GM19324 (cell line): Measurements from ENCODE around the gene CDCP2.
"Not testable (repeated sequence)": the region's sequence is repeated elsewhere in the genome, so short reads cannot be mapped to it uniquely, and the experiment has no call there.

Experiments
- ATAC-seq: cut with Tn5 transposase; IDR thresholded peaks from one replicate; pipeline ENCODE4 v1.9.1; 2021; ENCODE audit warnings: mild to moderate bottlenecking, moderate library complexity; ENCODE audit not compliant: unreplicated experiment, low FRiP score

CDCP2 gene

GRCh38 chr1:54168206-54168965 is 15.6 kb upstream of the CDCP2 start:
- ATAC-seq, result no peak

- ATAC-seq, result no peak
Observed at GRCh38 chr1:54167422-54168139, 14.8 kb upstream of the CDCP2 start.

DNA sequence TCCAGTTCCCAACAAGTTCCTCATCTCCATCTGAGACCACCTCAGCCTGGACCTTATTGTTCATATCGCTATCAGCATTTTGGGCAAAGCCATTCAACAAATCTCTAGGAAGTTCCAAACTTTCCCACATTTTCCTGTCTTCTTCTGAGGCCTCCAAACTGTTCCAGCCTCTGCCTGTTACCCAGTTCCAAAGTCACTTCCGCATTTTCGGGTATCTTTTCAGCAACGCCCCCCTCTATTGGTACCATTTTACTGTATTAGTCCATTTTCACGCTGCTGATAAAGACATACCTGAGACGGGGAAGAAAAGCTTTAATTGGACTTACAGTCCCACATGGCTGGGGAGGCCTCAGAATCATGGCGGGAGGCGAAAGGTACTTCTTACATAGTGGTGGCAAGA is 13.6 kb upstream of the CDCP2 start:
- ATAC-seq, result not testable (repeated sequence)

DNA sequence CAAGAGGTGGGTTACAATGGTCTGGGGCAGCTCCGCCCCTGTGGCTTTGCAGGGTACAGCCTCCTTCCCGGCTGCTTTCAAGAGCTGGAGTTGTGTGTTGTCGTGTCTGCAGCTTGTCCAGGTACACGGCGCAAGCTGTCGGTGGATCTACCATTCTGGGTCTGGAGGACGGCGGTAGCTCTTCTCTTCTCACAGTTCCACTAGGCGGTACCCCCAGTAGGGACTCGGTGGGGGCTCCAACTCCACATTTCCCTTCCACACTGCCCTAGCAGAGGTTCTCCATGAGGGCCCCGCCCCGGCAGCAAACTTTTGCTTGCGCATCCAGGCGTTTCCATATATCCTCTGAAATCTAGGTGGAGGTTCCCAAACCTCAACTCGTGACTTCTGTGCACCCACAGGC is 12.3 kb upstream of the CDCP2 start:
- no peak for ATAC-seq

- no peak for ATAC-seq
Observed at GRCh38 chr1:54163573-54163972, 10.8 kb upstream of the CDCP2 start.

GRCh38 chr1:54163051-54163450 is 10.3 kb upstream of the CDCP2 start:
- no peak for ATAC-seq

DNA sequence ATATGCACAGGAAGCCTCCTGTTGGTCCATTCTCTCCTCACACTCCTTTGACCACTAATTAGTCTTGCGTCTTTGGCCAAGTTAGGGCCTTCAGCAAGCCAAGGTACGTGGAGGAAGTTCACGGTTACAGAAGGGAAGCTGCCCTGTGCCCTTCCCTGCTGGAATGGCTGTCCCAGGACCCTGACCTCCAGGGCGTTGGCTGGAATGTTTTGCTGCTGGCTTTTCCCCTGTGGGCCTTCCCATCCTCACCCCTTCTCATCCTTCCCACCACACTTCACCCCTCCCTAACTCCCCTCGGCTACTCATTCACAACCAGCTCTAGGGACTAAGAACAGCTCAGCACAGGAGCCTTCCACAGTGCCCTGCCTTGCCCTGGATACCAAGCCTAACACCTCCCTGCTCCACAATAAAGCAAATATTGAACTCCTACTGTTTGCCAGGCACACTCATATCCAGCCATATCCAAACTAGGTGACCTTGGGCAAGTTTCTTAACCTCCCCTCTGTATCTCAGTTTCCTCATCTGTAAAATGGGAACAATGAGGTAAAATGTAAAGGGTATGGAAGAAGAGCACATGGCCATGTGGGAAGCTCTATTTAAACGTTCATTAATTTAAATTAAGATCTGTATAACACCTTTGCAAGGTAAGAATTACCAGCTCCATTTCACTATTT is 8.8 kb upstream of the CDCP2 start:
- no peak for ATAC-seq

DNA sequence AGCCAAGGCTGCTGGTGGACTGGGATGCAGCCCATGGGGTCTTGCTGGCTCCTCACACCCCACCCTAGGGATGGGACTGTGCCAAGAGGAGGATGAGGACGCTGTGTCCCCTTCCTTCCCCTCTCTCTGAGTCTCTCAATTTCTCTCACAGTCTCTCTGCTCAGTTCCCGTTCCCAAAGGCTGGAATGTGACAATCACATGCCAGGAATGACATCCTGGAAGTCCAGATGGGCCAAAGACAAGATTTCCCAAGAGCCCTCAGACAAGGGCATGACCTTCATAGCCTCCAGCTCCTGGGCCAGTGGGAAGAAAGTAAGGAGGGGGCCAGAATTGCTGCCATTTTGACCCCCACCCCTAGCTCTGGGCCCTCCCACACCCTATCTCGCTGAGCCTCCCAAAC is 7.6 kb upstream of the CDCP2 start:
- no peak for ATAC-seq

GRCh38 chr1:54159733-54160316 is 7.0 kb upstream of the CDCP2 start:
- no peak for ATAC-seq

DNA sequence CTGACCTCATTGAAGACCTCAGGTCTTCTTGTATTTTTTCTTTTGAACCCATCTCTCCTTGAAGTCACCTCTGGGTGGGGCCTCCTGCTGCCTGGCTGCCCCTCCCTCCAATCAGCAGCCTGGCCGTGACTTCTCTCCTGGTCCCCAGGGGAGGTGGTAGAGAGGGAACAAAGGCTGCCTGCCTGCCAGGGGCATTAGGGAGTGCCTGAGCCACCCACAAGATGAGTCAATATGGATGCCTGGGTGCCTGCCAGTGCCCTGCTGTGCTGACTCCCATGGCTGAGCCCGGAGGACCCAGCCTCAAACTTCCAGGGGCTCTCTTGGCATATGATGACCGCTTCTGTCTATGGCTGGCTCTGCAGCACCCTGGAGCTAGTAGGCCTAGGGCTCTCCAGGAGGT is 5.3 kb upstream of the CDCP2 start:
- no peak for ATAC-seq

GRCh38 chr1:54157401-54157800 is 4.6 kb upstream of the CDCP2 start:
- no peak for ATAC-seq

DNA sequence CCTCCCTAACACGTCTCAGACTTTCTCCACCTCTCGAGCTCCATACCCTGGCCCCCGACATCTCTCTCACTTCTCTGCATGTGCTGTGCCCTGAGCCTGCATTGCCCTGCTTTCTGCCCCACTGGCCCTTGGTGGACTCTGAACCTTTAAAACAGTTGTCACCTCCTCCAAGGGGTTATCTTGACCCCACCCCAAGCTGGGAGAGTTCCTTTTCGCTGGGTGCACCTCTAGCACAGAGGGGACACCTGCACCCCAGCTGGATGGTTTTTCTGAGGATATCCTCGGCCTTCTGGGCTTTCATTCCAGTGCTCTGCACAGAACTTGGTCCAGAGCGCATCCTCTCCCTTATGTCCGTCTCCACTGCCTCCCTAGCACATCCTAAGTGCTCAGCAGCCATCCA is 4.2 kb upstream of the CDCP2 start:
- no peak for ATAC-seq

DNA sequence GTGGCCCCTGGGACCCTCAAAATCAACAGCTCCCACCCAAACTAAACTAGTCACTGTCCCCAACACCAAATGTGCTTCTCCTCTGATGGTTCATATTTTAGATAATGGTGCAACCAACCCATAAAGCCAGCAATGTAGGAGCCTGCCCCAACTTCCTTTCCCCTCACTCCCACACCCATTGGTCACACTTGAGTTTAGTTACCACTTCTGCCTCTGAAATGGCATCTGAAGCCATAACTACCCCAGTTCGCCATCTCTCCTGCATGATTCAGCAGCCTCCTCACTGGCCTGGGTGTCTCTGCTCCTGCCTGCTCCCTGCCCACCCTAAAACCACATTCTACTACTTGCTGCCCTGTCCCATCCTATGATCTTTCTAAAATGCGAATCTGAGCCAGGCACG is 3.4 kb upstream of the CDCP2 start:
- no peak for ATAC-seq

GRCh38 chr1:54153535-54154439 is 987 bp upstream of the CDCP2 start:
- ATAC-seq, result no peak

DNA sequence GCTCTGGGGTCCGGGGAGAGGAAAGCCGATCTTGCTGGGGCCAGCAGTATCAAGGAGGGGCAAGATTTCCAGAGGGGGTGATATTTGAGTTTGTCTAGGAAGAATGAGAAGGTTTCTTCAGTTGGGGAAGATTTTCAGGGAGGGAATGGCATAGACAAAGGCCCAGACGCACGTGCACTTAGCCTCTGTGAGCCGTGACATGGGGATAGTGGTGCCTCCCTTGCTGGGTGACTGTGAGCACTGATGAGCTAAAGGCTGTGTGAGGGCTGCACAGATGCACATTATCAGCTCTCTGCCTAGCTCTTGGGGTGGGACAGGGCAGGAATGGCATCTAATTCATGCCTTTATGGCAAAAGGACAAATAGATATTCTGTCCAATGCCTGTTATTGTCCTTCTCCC is 1.8 kb downstream of the CDCP2 start:
- ATAC-seq, result no peak

DNA sequence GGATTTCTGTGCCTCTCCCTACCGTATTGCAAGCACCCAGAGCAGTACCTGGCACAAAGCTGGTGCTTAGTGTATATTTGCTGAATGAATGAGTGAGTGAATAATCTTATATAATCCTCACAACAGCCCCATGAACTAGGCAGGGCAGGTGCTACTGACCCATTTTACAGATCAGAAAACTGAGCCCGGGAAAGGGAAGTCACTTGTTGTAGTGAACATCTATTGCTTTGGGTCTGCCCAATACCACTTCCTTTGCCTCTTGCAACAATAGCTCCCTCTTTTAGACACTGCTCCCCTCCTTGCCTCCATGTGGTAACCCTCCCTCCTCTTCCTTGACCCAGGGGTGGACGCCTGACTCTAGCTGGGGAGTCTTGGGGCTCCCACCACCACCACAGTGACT is 3.1 kb downstream of the CDCP2 start:
- ATAC-seq, result no peak

- ATAC-seq, result no peak
Observed at GRCh38 chr1:54144366-54144765, 8.4 kb downstream of the CDCP2 start.

- ATAC-seq, result no peak
Observed at GRCh38 chr1:54142146-54142900, 10.5 kb downstream of the CDCP2 start.

- no peak for ATAC-seq
Observed at GRCh38 chr1:54139711-54140110, 13.1 kb downstream of the CDCP2 start.

- no peak for ATAC-seq
Observed at GRCh38 chr1:54138994-54139393, 13.8 kb downstream of the CDCP2 start.
